ENCODE data around the gene TIMP3. TPM values are rescaled to one million over a fixed set of nuclear protein-coding genes. Genes with fewer than 3 reads are reported as not detected.

Gene TIMP3
- polyA plus RNA-seq, 1 donor from 2014 or later, result 0.72 TPM

DNA sequence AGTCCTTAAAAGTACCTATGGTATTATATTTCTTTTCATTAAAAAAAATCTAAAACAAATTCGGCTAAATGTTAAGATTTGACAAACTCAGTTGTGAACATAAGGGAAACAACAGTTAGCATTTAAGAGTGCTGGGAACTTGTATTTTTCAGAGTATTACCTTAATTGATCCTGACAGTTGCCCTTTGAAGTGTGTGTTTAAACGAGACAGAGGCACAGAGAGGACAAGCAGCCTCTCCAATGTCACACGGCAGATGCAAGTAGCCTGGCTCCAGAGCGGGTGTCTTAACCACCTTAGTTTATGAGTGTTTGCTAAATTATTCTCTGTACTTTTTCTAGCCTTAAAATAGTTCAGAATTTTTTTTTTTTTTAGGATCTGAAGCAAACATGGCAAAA lies 80.9 kb downstream of the TIMP3 start:
- H3K4me3 ChIP-seq (ENCODE audit: low read length), result no peak overlapping the region
- H3K4me2 ChIP-seq (ENCODE audit: low read length), result no peak overlapping the region
- no peak overlapping the region for H3K27ac ChIP-seq (ENCODE audit: low read length)
- H3K9ac ChIP-seq (ENCODE audit: low read length), result no peak overlapping the region
- no peaks in the 10 kb centered on the region for H3K79me2 ChIP-seq (replicated peaks; ENCODE audit: insufficient read depth, low read length)
- H3K27me3 ChIP-seq (ENCODE audit: insufficient read depth, low read depth, low read length), result no peaks in the 10 kb centered on the region
- H3K36me3 ChIP-seq (ENCODE audit: insufficient read depth, low read length), result no peaks in the 10 kb centered on the region
- TF ChIP-seq MXI1 (conservative IDR thresholded peaks at IDR 0.05; ENCODE audit: poor library complexity, severe bottlenecking) (no peak), EP300 (conservative IDR thresholded peaks at IDR 0.05; ENCODE audit: poor library complexity, severe bottlenecking) (no peak)
- TF ChIP-seq, protein P1, sequence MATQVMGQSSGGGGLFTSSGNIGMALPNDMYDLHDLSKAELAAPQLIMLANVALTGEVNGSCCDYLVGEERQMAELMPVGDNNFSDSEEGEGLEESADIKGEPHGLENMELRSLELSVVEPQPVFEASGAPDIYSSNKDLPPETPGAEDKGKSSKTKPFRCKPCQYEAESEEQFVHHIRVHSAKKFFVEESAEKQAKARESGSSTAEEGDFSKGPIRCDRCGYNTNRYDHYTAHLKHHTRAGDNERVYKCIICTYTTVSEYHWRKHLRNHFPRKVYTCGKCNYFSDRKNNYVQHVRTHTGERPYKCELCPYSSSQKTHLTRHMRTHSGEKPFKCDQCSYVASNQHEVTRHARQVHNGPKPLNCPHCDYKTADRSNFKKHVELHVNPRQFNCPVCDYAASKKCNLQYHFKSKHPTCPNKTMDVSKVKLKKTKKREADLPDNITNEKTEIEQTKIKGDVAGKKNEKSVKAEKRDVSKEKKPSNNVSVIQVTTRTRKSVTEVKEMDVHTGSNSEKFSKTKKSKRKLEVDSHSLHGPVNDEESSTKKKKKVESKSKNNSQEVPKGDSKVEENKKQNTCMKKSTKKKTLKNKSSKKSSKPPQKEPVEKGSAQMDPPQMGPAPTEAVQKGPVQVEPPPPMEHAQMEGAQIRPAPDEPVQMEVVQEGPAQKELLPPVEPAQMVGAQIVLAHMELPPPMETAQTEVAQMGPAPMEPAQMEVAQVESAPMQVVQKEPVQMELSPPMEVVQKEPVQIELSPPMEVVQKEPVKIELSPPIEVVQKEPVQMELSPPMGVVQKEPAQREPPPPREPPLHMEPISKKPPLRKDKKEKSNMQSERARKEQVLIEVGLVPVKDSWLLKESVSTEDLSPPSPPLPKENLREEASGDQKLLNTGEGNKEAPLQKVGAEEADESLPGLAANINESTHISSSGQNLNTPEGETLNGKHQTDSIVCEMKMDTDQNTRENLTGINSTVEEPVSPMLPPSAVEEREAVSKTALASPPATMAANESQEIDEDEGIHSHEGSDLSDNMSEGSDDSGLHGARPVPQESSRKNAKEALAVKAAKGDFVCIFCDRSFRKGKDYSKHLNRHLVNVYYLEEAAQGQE (IDR thresholded peaks at IDR 0.05; ENCODE audit: borderline replicate concordance), result no peak
- H3K9me3 ChIP-seq (ENCODE audit: low read length), result no peaks in the 10 kb centered on the region
- no peaks in the 10 kb centered on the region for H3F3A ChIP-seq (ENCODE audit: insufficient read depth, low read length, poor library complexity, severe bottlenecking)
- H4K20me1 ChIP-seq (ENCODE audit: insufficient read depth), result no peaks in the 10 kb centered on the region
- H2AFZ ChIP-seq (ENCODE audit: low read depth, low read length), result no peak overlapping the region
- no peaks in the 10 kb centered on the region for H3K9me2 ChIP-seq (ENCODE audit: insufficient read depth, low read length)

DNA sequence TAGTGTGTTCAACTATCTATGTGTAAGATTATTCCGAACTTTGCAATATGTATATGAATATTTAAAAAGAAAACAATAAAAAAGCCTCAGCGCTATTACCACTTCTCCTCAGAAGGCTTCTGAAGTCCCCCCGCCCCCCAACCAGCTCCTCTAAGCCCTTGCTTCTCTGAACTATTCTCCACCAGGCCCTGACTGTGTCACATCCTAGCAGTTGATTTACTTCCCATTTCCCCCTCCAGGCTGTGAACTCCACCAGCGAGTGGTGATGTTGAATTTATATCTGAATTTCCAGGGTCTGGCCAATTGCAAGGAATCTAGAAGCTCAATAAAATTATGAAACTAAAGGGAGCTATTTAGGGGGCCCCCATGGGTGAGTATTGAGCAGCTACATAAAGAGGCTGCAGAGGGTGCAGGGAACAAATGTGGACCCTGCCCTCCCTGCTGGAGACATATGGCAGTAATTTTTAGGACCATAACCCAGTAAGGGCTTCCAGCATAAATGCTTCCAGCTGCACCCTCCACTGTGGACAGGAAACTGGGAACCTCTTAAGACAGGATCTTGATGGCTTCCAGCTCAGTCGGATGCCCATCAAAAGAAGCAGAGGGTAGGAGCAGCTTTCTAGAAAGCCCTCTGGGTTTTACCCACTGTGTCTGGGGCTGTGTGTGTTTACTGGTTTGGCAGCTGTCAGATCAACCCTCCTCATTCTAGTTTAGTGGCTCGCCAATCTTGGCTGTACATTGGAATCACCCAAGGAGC lies 81.4 kb downstream of the TIMP3 start:
- Histone ChIP-seq H3K9me3 (ENCODE audit: low read length) (no peaks in the 10 kb centered on the region), H3K4me3 (ENCODE audit: low read length) (no peak overlapping the region), H2AFZ (ENCODE audit: low read depth, low read length) (no peak overlapping the region), H3K27ac (ENCODE audit: low read length) (no peak overlapping the region), H4K20me1 (ENCODE audit: insufficient read depth) (no peaks in the 10 kb centered on the region), H3K79me2 (replicated peaks; ENCODE audit: insufficient read depth, low read length) (no peaks in the 10 kb centered on the region), H3K9me2 (ENCODE audit: insufficient read depth, low read length) (no peaks in the 10 kb centered on the region), H3F3A (ENCODE audit: insufficient read depth, low read length, poor library complexity, severe bottlenecking) (no peaks in the 10 kb centered on the region), H3K36me3 (ENCODE audit: insufficient read depth, low read length) (no peaks in the 10 kb centered on the region), H3K4me2 (ENCODE audit: low read length) (no peak overlapping the region), H3K9ac (ENCODE audit: low read length) (no peak overlapping the region), H3K27me3 (ENCODE audit: insufficient read depth, low read depth, low read length) (no peaks in the 10 kb centered on the region)
- TF ChIP-seq, protein P1 (IDR thresholded peaks at IDR 0.05; ENCODE audit: borderline replicate concordance), result no peak
- TF ChIP-seq, protein P2, sequence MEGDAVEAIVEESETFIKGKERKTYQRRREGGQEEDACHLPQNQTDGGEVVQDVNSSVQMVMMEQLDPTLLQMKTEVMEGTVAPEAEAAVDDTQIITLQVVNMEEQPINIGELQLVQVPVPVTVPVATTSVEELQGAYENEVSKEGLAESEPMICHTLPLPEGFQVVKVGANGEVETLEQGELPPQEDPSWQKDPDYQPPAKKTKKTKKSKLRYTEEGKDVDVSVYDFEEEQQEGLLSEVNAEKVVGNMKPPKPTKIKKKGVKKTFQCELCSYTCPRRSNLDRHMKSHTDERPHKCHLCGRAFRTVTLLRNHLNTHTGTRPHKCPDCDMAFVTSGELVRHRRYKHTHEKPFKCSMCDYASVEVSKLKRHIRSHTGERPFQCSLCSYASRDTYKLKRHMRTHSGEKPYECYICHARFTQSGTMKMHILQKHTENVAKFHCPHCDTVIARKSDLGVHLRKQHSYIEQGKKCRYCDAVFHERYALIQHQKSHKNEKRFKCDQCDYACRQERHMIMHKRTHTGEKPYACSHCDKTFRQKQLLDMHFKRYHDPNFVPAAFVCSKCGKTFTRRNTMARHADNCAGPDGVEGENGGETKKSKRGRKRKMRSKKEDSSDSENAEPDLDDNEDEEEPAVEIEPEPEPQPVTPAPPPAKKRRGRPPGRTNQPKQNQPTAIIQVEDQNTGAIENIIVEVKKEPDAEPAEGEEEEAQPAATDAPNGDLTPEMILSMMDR (IDR thresholded peaks at IDR 0.05; ENCODE audit: poor library complexity, severe bottlenecking), result no peak
- TF ChIP-seq RAD21 (conservative IDR thresholded peaks at IDR 0.05) (no peak), TAF1 (IDR thresholded peaks at IDR 0.05; ENCODE audit: low read depth) (no peak), POLR2AphosphoS5 (IDR thresholded peaks at IDR 0.05) (no peak), EP300 (conservative IDR thresholded peaks at IDR 0.05; ENCODE audit: poor library complexity, severe bottlenecking) (no peak), MXI1 (conservative IDR thresholded peaks at IDR 0.05; ENCODE audit: poor library complexity, severe bottlenecking) (no peak), EZH2 (IDR thresholded peaks at IDR 0.05; ENCODE audit: borderline replicate concordance, insufficient read depth, low read length, poor library complexity, severe bottlenecking) (no peak), SMC3 (conservative IDR thresholded peaks at IDR 0.05; ENCODE audit: poor library complexity) (no peak)
